Skin of body (tissue), 2 donors: ENCODE results near the gene ZBTB40. TPM values are rescaled to one million over a fixed set of nuclear protein-coding genes. Genes with fewer than 3 reads are reported as not detected.

Source experiments
- DNase-seq: peaks from one replicate; lab custom pipeline; 2025; lab: John Stamatoyannopoulos, UW
- total RNA-seq: library from RNA; depleted of rRNA; stranded (reverse); fragments of >200 nt; gene quantifications from one replicate; pipeline ENCODE4 v1.2.3, GENCODE V29; 2014

The ZBTB40 gene
- total RNA-seq, 1 donor from 2014 or later = 11.2 TPM

GRCh38 chr1:22531251-22531650 lies 79.6 kb downstream of the ZBTB40 start:
- DNase-seq = peak; percentile 61

GRCh38 chr1:22533244-22533895 lies 81.7 kb downstream of the ZBTB40 start:
- no peak for DNase-seq

- no peak for DNase-seq
Measured at GRCh38 chr1:22534951-22535350, 83.3 kb downstream of the ZBTB40 start.

GRCh38 chr1:22535399-22535798 lies 83.7 kb downstream of the ZBTB40 start:
- DNase-seq = no peak

GRCh38 chr1:22536506-22536905 lies 84.9 kb downstream of the ZBTB40 start:
- DNase-seq = no peak

GRCh38 chr1:22537441-22538139 lies 85.9 kb downstream of the ZBTB40 start:
- DNase-seq = no peak

- no peak for DNase-seq
Measured at GRCh38 chr1:22539510-22540118, 88.0 kb downstream of the ZBTB40 start.

GRCh38 chr1:22540337-22540736 lies 88.7 kb downstream of the ZBTB40 start:
- no peak for DNase-seq

- no peak for DNase-seq
Measured at GRCh38 chr1:22542886-22543285, 91.2 kb downstream of the ZBTB40 start.

GRCh38 chr1:22543679-22544078 lies 92.0 kb downstream of the ZBTB40 start:
- DNase-seq = no peak

- DNase-seq = no peak
Measured at GRCh38 chr1:22544606-22545005, 93.0 kb downstream of the ZBTB40 start.

- DNase-seq = no peak
Measured at GRCh38 chr1:22545141-22545540, 93.5 kb downstream of the ZBTB40 start.

- no peak for DNase-seq
Measured at GRCh38 chr1:22547186-22547817, 95.7 kb downstream of the ZBTB40 start.

- DNase-seq = no peak
Measured at GRCh38 chr1:22547818-22548462, 96.3 kb downstream of the ZBTB40 start.

GRCh38 chr1:22550021-22550420 lies 98.4 kb downstream of the ZBTB40 start:
- DNase-seq = no peak

- no peak for DNase-seq
Measured at GRCh38 chr1:22551591-22551990, 99.9 kb downstream of the ZBTB40 start.

- DNase-seq = no peak
Measured at GRCh38 chr1:22552021-22552420, 100.4 kb downstream of the ZBTB40 start.

GRCh38 chr1:22553104-22553880 lies 101.6 kb downstream of the ZBTB40 start:
- no peak for DNase-seq

GRCh38 chr1:22553991-22554522 lies 102.4 kb downstream of the ZBTB40 start:
- DNase-seq = no peak

- no peak for DNase-seq
Measured at GRCh38 chr1:22555371-22555656, 103.7 kb downstream of the ZBTB40 start.
